ENCODE results near the gene MPG.

MPG gene

DNA sequence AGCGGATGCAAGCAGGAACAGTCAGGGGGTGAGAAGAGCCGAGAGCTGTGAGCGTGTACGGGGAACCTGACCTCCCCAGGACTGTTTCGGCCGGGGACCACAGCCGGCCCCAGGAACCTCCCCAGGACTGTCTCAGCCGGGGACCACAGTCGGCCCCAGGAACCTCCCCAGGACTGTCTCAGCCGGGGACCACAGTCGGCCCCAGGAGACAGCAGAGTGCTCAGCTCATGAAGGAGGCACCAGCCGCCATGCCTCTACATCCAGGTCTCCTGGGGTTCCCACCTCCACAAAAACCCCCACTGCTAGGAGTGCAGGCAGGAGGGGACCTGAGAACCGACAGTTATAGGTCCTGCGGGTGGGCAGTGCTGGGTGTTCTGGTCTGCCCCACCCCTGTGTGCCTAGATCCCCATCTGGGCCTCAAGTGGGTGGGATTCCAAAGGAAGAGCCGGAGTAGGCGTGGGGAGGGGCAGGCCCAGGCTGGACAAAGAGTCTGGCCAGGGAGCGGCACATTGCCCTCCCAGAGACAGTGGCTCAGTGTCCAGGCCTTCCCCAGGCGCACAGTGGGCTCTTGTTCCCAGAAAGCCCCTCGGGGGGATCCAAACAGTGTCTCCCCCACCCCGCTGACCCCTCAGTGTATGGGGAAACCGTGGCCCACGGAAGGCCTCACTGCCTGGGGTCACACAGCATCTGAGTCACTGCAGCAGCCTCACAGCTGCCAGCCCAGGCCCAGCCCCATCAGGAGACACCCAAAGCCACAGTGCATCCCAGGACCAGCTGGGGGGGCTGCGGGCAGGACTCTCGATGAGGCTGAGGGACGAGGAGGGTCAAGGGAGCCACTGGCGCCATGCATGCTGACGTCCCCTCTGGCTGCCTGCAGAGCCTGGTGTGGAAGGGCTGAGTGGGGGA, 9.9 kb upstream of the MPG start:
- no peak for TF ChIP-seq CTCF (IDR thresholded peaks at IDR 0.05; ENCODE audit: low read depth, low read length, poor library complexity, severe bottlenecking)
- no peak for TF ChIP-seq EZH2phosphoT487 (IDR thresholded peaks at IDR 0.05; ENCODE audit: borderline replicate concordance, low read length)
- H3K4me1 ChIP-seq (ENCODE audit: control insufficient read depth, low read length) = no peaks in the 10 kb centered on the region
- no peaks in the 10 kb centered on the region for H3F3A ChIP-seq (ENCODE audit: control insufficient read depth, insufficient read depth)
- H3K4me2 ChIP-seq (ENCODE audit: low read length) = no peak overlapping the region
- no peaks in the 10 kb centered on the region for H3K36me3 ChIP-seq (ENCODE audit: control insufficient read depth, low read length)
- H3K27me3 ChIP-seq (ENCODE audit: control insufficient read depth, low read length) = peaks cover 48% of the 10 kb centered on the region
- H3K9me2 ChIP-seq (replicated peaks; ENCODE audit: control insufficient read depth, low read length) = no peaks in the 10 kb centered on the region
- no peak overlapping the region for H3K4me3 ChIP-seq (ENCODE audit: low read length)
- H3K79me2 ChIP-seq (ENCODE audit: control insufficient read depth, low read length) = no peaks in the 10 kb centered on the region
- no peaks in the 10 kb centered on the region for H4K20me1 ChIP-seq (ENCODE audit: control insufficient read depth, insufficient read depth, low read depth, low read length)
- H3K9me3 ChIP-seq (ENCODE audit: control insufficient read depth, insufficient read depth, low read length) = no peaks in the 10 kb centered on the region
- no peak overlapping the region for H3K27ac ChIP-seq (ENCODE audit: low read depth, low read length)

DNA sequence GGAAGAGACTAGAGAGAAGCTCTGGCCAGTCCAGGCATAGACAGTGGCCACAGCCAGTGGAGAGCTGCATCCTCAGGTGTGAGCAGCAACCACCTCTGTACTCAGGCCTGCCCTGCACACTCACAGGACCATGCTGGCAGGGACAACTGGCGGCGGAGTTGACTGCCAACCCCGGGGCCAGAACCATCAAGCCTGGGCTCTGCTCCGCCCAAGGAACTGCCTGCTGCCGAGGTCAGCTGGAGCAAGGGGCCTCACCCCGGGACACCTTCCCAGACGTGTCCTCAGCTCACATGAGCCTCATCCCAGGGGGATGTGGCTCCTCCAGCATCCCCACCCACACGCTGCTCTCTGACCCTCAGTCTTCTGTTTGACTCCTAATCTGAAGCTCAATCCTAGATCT, 8.8 kb upstream of the MPG start:
- Histone ChIP-seq H3K36me3 (ENCODE audit: control insufficient read depth, low read length) (no peaks in the 10 kb centered on the region), H3K4me1 (ENCODE audit: control insufficient read depth, low read length) (no peaks in the 10 kb centered on the region), H3K27me3 (ENCODE audit: control insufficient read depth, low read length) (peaks cover 59% of the 10 kb centered on the region), H4K20me1 (ENCODE audit: control insufficient read depth, insufficient read depth, low read depth, low read length) (no peaks in the 10 kb centered on the region), H3K9me3 (ENCODE audit: control insufficient read depth, insufficient read depth, low read length) (no peaks in the 10 kb centered on the region), H3K4me3 (ENCODE audit: low read length) (no peak overlapping the region), H3K79me2 (ENCODE audit: control insufficient read depth, low read length) (no peaks in the 10 kb centered on the region), H3K27ac (ENCODE audit: low read depth, low read length) (no peak overlapping the region), H3K4me2 (ENCODE audit: low read length) (no peak overlapping the region), H3K9me2 (replicated peaks; ENCODE audit: control insufficient read depth, low read length) (no peaks in the 10 kb centered on the region), H3F3A (ENCODE audit: control insufficient read depth, insufficient read depth) (no peaks in the 10 kb centered on the region)
- no peak for TF ChIP-seq EZH2phosphoT487 (IDR thresholded peaks at IDR 0.05; ENCODE audit: borderline replicate concordance, low read length)

DNA sequence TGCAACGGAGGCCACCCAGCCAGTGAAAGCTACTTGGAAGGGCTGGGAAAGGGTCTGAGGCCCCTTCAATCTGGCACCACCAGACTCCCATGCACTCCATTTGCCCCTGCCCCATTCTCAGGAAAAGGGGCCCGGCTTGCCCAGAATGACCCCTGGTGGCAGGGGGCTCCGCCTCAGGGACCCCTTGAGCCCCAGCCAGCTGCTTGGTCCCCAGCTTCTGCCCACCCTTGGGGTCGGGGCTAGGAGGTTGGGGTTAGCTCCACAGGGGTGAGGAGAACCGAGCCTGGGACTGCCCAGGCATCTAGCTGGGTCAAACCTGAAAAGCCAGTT, 6.8 kb upstream of the MPG start:
- peaks cover 4% of the 10 kb centered on the region for H3K4me1 ChIP-seq (ENCODE audit: control insufficient read depth, low read length)

More for the DNA sequence above, 6.8 kb upstream of the MPG start:
- H3K9me2 ChIP-seq (replicated peaks; ENCODE audit: control insufficient read depth, low read length) = no peaks in the 10 kb centered on the region
- H3K4me2 ChIP-seq (ENCODE audit: low read length) = no peak overlapping the region
- H3K36me3 ChIP-seq (ENCODE audit: control insufficient read depth, low read length) = no peaks in the 10 kb centered on the region
- TF ChIP-seq CTCF (IDR thresholded peaks at IDR 0.05; ENCODE audit: low read depth, low read length, poor library complexity, severe bottlenecking) (no peak), EZH2phosphoT487 (IDR thresholded peaks at IDR 0.05; ENCODE audit: borderline replicate concordance, low read length) (peak; percentile 61; the same call in 1 of the 2 replicates)
- peaks cover 61% of the 10 kb centered on the region for H3K27me3 ChIP-seq (ENCODE audit: control insufficient read depth, low read length)
- H3K27ac ChIP-seq (ENCODE audit: low read depth, low read length) = no peak overlapping the region
- H3K4me3 ChIP-seq (ENCODE audit: low read length) = no peak overlapping the region
- H4K20me1 ChIP-seq (ENCODE audit: control insufficient read depth, insufficient read depth, low read depth, low read length) = no peaks in the 10 kb centered on the region
- no peaks in the 10 kb centered on the region for H3K9me3 ChIP-seq (ENCODE audit: control insufficient read depth, insufficient read depth, low read length)
- no peaks in the 10 kb centered on the region for H3F3A ChIP-seq (ENCODE audit: control insufficient read depth, insufficient read depth)
- no peaks in the 10 kb centered on the region for H3K79me2 ChIP-seq (ENCODE audit: control insufficient read depth, low read length)

Measured in DOHH2 (cell line).